ENCODE measurements around the gene REXO1. TPM values are rescaled to one million over a fixed set of nuclear protein-coding genes. Genes with fewer than 3 reads are reported as not detected.
"Not testable (repeated sequence)": the region's sequence is repeated elsewhere in the genome, so short reads cannot be mapped to it uniquely, and the experiment has no call there.

The REXO1 gene
- total RNA-seq, 2 experiments from 2014 or later: 53.1 to 54.2 TPM

DNA sequence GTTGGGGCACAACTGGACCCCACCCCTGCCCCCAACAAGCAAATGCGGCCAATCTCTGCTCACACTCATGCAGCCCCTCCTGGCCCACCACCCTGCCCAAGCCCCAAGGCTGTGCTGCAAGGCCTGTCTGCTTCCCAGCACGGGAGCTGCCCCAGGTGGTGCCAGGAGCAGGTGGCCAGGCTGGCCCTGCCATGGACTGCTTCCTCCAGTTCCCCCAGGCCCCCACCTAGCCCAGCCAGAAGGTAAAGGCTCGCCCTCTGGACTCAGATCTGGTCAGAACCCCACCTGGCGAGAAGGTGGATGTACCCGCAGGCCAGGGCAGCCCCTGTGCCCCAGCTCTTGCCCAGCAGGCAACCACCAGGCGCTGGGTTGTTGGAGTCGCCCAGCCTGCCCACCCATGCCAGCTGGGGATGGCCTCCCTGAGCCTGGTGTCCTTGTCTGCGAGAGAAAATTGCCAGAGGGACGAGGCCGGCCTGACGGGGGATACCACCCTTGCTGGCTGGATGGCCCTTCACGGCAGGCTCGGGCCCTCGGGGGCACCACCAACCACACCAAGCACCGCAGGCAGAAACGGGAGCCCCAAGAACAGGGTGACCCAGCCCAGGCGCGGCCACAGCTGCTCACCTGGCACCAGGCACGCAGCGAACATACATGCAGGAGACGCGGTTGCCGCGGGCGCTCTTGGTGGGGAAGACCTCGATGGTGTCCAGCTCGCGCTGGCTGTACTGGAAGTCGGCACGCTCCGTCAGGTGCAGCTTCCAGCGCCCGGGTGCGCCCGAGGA lies 32.5 kb upstream of the REXO1 start:
- peak overlapping the region; percentile 65 for H3K27ac Mint-ChIP-seq
- no peaks in the 10 kb centered on the region for H3K9me3 Mint-ChIP-seq
- H3K27me3 Mint-ChIP-seq: peaks cover 6% of the 10 kb centered on the region
- peak overlapping the region; percentile 70 for H3K4me3 Mint-ChIP-seq
- DNase-seq: no peak
- peaks cover 22% of the 10 kb centered on the region for H3K36me3 Mint-ChIP-seq
- peaks cover 25% of the 10 kb centered on the region for H3K4me1 Mint-ChIP-seq

DNA sequence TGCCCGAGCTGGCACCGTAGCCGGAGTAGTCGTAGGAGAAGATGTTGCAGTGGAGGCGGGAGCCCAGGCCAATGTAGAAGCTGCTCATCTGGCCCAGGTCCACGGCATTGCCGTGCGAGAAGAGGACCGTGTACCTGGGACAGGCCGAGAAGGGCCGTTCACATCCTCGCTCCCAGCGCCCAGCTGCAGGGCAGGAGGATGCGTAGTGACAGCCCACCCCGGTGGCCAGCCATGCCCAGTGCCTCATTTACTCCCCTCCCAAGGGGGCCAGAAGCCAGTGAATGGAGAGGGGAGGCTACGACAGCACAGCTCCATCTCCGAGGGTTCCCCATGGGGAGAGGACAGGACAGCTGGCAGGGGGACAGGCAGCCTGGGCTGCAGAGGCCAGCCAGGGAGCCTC lies 31.7 kb upstream of the REXO1 start:
- H3K4me3 Mint-ChIP-seq: peak overlapping the region; percentile 29
- DNase-seq, H3K27me3 Mint-ChIP-seq, H3K27ac Mint-ChIP-seq, H3K9me3 Mint-ChIP-seq: not testable (repeated sequence)
- H3K4me1 Mint-ChIP-seq: peaks cover 25% of the 10 kb centered on the region
- H3K36me3 Mint-ChIP-seq: peaks cover 28% of the 10 kb centered on the region

DNA sequence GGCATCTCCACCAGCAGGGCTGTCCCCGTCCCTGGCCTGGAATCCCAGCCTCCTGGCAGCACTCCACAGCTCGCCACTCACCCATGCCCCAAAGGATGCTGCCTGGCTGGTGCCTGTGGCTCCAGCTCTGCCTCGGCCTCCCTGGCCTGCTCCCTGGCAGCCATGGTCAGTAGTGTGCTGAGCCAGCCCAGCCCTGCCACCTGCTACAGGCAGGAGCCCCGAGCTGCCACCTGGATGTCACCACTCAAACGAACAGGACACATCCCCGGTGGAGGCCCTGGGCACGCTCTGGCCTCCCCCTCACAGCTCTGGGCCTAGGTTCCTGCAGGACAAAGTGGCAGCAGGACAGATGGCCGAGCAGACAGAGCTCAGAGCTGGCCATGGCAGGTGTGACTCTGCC lies 30.3 kb upstream of the REXO1 start:
- not testable (repeated sequence) for H3K27me3 Mint-ChIP-seq, H3K9me3 Mint-ChIP-seq, H3K4me3 Mint-ChIP-seq, DNase-seq, H3K27ac Mint-ChIP-seq
- peaks cover 30% of the 10 kb centered on the region for H3K36me3 Mint-ChIP-seq
- peaks cover 30% of the 10 kb centered on the region for H3K4me1 Mint-ChIP-seq

DNA sequence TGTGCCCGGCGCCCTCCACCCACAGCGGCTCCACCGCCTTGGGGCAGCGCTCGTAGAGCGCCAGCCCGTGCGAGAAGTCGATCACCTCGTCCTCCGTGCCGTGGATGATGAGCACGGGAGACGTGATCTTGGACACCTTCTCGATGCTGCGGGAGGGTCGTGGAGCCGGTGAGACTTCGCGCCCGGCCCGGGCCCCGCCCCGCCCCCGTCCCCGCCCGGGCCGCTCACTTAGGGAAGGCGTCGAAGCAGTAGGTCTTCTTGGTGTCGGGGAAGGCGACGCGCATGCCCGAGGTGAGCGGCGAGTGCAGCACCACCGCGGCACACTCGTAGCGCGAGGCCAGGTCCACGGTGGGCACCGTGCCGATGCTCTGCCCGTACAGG lies 29.0 kb upstream of the REXO1 start:
- Mint-ChIP-seq H3K36me3 (peaks cover 20% of the 10 kb centered on the region), H3K4me1 (peaks cover 19% of the 10 kb centered on the region)
- DNase-seq, H3K9me3 Mint-ChIP-seq, H3K4me3 Mint-ChIP-seq, H3K27ac Mint-ChIP-seq, H3K27me3 Mint-ChIP-seq: not testable (repeated sequence)

DNA sequence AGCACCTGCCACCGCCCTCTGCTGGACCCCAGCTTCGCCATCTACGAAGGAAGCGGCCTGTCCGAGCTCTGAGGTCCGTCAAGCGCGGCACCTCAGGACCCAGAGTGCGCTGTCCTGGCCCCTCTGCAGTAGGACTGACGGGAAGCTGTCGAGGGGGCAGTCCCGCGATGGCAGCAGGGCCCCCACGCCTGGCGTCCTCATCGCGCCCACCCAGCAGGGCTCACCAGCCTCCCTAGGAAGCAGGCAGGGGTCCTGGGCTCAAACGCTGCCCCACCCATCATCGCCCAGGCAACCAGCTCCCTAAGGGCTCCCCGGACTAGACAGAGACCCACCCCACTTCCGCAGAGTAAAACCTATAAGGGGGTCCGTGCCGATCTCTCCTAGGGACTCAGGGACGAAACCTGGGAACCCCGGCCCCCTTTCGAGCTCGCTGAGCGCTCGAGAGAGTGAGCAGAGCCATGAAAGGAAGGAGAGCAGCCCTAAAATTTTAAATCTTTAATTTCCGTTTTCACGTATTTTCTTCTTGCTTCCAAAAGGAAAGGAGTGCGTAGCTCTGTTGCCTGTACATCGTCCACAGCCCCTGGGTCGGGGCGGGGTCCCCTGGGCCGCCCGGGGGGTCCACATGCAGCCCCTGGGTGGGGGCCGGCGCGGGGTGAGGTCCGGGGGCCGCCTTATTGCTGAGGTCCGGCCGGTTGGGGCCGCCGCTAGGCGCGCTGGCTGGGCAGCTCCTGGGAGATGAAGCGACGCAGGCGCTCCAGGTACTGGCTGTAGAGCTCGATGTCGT lies 28.4 kb upstream of the REXO1 start:
- H3K4me1 Mint-ChIP-seq: peaks cover 19% of the 10 kb centered on the region
- H3K36me3 Mint-ChIP-seq: peaks cover 19% of the 10 kb centered on the region
- not testable (repeated sequence) for H3K27me3 Mint-ChIP-seq, DNase-seq, H3K9me3 Mint-ChIP-seq
- peak overlapping the region; percentile 99 for H3K27ac Mint-ChIP-seq
- peak overlapping the region; percentile 100 for H3K4me3 Mint-ChIP-seq

DNA sequence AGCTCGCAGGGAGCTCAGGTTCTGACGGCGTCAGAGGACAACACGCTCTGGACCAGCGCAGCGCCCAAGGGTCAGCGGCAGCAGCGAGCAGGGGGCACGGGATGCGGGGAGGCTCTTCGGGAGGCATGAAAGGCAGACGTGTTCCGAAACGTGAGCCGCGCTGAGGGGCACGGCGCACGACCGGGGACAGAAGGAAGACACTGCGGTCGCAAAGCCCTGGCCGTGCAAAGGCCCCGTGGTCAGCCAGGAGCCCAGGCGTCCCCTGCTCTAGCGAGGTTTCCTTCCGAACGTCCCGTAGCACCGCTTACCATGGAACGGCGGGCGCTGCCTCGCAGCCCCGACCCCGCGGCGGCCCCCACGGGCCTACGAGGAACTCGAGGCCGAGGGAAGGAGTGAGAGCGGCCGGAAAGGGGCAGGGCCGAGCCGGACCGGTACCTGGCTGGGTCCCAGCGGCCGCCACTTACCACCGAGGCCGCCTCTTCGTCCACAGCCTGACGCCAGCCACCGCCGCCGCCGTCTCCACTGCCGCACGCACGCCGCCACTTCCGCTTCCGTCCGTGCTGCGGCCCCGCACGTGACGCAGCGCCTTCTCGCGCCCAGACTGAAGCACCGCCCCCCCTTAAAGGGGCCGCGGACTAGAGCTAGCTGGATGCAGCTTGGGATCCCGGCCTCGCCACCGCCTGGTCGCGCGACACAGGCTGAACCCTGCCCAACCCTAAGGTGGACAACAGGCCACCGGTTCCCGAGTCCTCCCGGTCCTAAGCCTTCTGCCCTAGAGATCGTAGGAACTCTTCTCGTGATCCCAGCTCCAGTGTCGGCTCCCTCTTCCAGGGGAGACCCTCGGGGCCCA lies 27.6 kb upstream of the REXO1 start:
- H3K4me1 Mint-ChIP-seq: peaks cover 19% of the 10 kb centered on the region
- H3K9me3 Mint-ChIP-seq: no peaks in the 10 kb centered on the region
- H3K27me3 Mint-ChIP-seq: peaks cover 6% of the 10 kb centered on the region
- H3K27ac Mint-ChIP-seq: peak overlapping the region; percentile 99
- peak overlapping the region; percentile 100 for H3K4me3 Mint-ChIP-seq
- H3K36me3 Mint-ChIP-seq: peaks cover 19% of the 10 kb centered on the region
- DNase-seq: peak; percentile 92

DNA sequence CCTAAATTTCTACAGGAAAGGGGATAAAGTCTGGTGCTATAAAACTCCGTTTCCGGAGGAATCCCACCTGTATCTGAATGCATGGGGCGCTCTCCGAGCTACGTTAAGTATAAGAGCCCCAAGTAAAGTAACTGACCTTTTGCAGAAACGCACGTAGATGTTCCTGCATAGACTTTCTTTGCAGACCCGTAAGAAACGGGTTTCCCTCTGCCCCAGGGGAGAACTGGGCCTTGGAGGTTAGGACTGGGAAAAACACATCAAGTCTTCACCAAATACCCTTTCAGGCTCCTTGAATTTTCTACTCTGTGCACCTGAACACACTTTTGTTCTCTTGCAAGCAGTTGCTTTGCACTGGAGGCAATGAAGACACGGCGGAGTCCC lies 27.0 kb upstream of the REXO1 start:
- H3K27ac Mint-ChIP-seq: peak overlapping the region; percentile 99
- DNase-seq, H3K9me3 Mint-ChIP-seq, H3K27me3 Mint-ChIP-seq: not testable (repeated sequence)
- peak overlapping the region; percentile 100 for H3K4me3 Mint-ChIP-seq
- peaks cover 20% of the 10 kb centered on the region for H3K36me3 Mint-ChIP-seq
- peaks cover 16% of the 10 kb centered on the region for H3K4me1 Mint-ChIP-seq

DNA sequence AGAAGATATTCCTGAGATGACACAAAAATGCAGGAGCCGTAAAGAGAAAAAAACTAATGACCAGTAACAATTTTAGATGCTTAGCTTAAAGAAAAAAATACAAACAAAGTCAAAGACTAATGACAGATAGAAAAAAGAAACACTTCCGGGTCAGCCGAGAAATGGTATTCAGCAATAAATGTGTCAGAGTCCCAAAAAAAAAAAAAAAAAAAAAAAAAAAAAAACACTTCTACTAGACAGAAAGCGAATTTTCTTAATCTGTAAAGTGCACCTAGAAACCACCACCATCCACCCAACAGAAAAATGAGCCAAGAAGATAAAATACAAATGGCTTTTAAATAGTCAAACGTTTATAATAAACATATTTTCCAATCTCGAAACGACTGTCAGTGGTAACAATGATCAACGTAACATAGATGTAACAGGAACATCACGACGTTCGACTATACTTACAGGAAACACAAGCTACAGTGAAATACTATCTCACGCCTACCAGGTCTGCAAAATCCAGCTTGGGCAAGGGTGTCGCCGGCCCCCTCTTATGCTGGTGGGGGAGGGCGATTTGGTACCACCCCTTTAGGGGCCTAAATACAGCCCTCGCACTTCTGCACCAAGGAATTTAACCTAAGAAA lies 26.4 kb upstream of the REXO1 start:
- Mint-ChIP-seq H3K36me3 (peaks cover 20% of the 10 kb centered on the region), H3K27ac (peak overlapping the region; percentile 99), H3K27me3 (peaks cover 6% of the 10 kb centered on the region), H3K4me1 (peaks cover 18% of the 10 kb centered on the region), H3K9me3 (no peaks in the 10 kb centered on the region), H3K4me3 (peak overlapping the region; percentile 100)
- no peak for DNase-seq

DNA sequence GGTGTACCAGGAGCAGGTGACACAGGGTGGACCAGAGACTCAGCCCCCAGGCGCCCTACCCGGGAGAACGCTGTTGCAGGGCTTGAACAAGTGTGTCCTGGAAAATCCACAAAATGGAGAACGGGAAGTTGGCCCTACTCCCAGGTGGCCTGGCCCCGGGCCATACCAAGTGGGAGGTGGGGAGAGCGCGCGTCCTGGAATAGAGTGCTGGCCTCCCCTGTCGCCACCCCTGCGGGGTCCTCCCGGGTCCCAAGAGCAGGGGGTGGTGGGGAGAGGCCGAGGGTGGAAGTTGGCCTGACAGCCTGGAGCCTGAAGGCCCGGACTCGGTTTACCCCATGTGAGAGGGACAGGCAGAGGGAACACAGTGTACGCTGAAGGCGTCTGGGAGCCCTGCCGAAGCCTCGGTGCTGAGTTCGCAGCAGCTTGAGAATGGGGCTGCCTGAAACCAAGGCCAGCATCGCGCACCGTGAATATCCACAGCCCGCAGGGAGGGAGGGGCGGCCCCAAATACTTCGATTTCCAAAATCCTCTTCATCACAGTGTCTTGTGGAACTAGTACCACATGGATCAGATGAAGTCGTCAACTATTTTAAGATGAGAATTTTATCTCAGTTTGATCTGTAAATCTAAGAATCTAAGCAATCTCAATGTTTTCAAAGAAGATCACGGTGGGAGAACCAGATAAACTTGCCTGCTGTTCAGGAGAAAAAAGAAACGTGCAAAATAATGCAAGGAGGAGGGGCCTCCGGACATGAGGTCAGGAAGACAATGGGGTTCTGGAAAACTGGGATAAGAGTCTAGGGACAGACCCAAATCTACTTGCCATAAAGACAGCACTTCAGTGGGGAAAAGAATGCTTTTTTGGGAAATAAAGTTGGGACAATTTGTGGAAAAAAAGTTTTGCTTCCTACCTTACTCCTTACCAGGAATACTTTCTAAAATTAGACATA lies 25.5 kb upstream of the REXO1 start:
- H3K27ac Mint-ChIP-seq: peak overlapping the region; percentile 99
- peaks cover 22% of the 10 kb centered on the region for H3K36me3 Mint-ChIP-seq
- no peak for DNase-seq
- peaks cover 23% of the 10 kb centered on the region for H3K4me1 Mint-ChIP-seq
- H3K27me3 Mint-ChIP-seq: peaks cover 6% of the 10 kb centered on the region
- H3K4me3 Mint-ChIP-seq: peak overlapping the region; percentile 100
- no peaks in the 10 kb centered on the region for H3K9me3 Mint-ChIP-seq

DNA sequence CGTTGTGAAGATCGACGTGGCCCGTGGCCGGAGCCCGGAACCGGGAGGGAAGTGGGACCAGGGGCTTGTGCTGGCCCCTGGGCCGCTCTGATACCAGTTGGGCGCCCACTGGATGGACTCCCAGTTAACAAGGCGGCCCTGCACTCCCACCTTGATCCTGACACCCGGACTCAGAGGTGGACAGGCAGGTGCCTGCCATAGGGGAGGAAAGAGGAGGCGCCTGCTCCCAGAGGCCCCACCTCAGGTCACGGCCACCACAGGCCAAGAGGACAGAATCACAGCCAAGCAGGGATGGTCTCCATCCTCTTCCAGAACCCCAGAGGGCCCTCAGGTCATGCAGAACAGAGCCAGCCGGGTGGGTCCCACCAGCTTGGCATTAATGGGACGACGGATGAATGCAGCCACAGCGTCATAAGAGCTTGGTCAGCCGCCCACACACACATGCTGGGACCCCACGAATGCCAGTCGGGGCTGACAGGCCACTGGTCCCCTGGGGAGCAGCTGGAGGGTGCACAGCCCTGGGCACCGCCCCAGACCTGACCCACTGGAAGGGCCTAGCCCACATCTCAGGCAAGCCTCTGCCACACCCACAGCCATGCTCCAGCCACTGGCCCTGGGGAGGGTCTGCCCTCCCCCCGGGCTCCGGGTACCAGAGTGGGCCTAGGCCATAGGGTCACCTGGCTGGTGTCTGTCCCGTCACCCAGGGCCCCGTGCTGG lies 24.7 kb upstream of the REXO1 start:
- Mint-ChIP-seq H3K4me3 (no peak overlapping the region), H3K27ac (no peak overlapping the region), H3K27me3 (peaks cover 6% of the 10 kb centered on the region), H3K4me1 (peaks cover 26% of the 10 kb centered on the region), H3K36me3 (peaks cover 22% of the 10 kb centered on the region), H3K9me3 (no peaks in the 10 kb centered on the region)
- DNase-seq: no peak

DNA sequence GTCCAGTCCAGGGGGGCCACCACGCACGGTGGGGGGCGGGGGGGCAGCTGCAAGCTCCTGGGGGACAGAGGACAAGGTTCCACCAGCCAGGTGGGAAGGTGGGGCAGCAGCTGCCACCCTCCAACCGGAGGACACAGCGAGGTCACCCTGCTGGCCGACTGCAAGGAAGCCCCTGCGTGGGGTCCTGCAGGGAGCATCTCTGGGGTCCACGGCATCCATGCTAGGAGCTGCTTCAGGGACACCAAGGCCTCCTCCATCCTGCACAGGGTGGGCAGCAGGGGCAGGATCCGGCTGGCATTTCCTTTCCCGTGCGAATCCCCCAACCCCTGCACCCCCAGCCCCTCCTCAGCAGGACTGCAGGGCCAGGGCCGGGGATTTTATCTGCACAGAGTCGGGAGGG lies 23.3 kb upstream of the REXO1 start:
- peaks cover 29% of the 10 kb centered on the region for H3K4me1 Mint-ChIP-seq
- H3K36me3 Mint-ChIP-seq: peaks cover 27% of the 10 kb centered on the region
- H3K27ac Mint-ChIP-seq: no peak overlapping the region
- peaks cover 6% of the 10 kb centered on the region for H3K27me3 Mint-ChIP-seq
- H3K4me3 Mint-ChIP-seq: no peak overlapping the region
- DNase-seq: no peak
- no peaks in the 10 kb centered on the region for H3K9me3 Mint-ChIP-seq

DNA sequence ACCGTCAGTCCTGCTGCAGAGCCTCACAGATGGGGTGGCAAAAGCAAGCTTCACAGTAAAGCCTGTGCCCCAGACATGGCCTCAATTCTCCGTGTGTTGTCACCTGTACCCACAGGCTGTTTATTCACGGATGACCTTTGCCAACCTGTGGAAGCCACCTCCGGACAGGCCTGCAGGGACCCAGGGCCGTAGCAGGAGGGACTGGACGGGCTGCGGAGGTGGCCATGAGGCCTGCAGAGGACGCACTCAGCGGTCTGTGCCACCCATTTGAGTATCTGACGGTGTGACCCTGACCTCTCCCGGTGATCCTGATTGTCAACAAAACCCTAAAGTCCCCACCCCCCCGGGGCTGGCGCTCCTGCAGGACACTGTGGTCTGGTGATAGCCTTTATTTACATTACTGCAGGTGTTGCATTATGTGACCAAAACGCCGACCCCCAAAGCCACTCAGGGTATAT lies 22.9 kb upstream of the REXO1 start:
- Mint-ChIP-seq H3K9me3 (no peaks in the 10 kb centered on the region), H3K36me3 (peaks cover 27% of the 10 kb centered on the region), H3K4me1 (peaks cover 26% of the 10 kb centered on the region), H3K4me3 (no peak overlapping the region), H3K27me3 (peaks cover 3% of the 10 kb centered on the region), H3K27ac (no peak overlapping the region)
- no peak for DNase-seq

DNA sequence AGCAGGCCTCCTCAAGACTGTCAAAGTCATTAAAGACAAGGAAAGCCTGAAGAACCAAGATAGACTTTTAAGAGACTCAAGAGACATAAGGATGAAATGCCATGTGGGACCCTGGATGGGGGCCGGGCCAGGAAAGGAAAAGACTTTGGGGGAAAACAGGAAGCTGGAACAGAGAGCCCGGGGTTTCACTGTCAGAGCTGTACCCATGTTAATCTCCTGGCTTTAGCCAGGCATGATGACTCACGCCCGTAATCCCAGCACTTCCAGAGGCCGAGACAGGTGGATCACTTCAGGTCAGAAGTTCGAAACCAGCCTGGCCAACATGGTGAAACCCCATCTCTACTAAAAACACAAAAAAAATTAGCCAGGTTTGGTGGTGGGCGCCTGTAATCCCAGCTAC lies 20.7 kb upstream of the REXO1 start:
- H3K27ac Mint-ChIP-seq: no peak overlapping the region

More for the DNA sequence above, 20.7 kb upstream of the REXO1 start:
- no peaks in the 10 kb centered on the region for H3K9me3 Mint-ChIP-seq
- peaks cover 11% of the 10 kb centered on the region for H3K36me3 Mint-ChIP-seq
- no peak for DNase-seq
- H3K4me1 Mint-ChIP-seq: peaks cover 18% of the 10 kb centered on the region
- H3K27me3 Mint-ChIP-seq: no peaks in the 10 kb centered on the region
- H3K4me3 Mint-ChIP-seq: no peak overlapping the region
